ENCODE results near the gene RGS7.

- TF ChIP-seq CTCF (conservative IDR thresholded peaks at IDR 0.05; ENCODE audit: low read length) (no peak), EZH2phosphoT487 (IDR thresholded peaks at IDR 0.05; ENCODE audit: borderline replicate concordance) (no peak)
These were observed 585.6 kb downstream of the RGS7 start for GRCh38 chr1:240771450-240771849.
